H9 (cell line): ENCODE measurements around the gene HMCN1. TPM values are rescaled to one million over a fixed set of nuclear protein-coding genes. Genes with fewer than 3 reads are reported as not detected.

Source experiments
- DNase-seq: peaks from one replicate; pipeline ENCODE4 v3.0.0-alpha.2; 2017
- H2AFZ ChIP-seq: one replicate; pipeline ENCODE4 v1.6.1; 2013; ENCODE audit warnings: mild to moderate bottlenecking, low read length, control low read depth, moderate library complexity
- H2AK5ac ChIP-seq: 2 replicates; pipeline ENCODE4 v1.6.1; 2013; ENCODE audit warnings: low read length, control low read depth, mixed read lengths; ENCODE audit not compliant: insufficient read length
- H2BK120ac ChIP-seq: one replicate; pipeline ENCODE4 v1.6.1; 2013; ENCODE audit warnings: low read depth, mild to moderate bottlenecking, low read length, control low read depth, inconsistent platforms; ENCODE audit not compliant: poor library complexity, severe bottlenecking
- H2BK12ac ChIP-seq: 2 replicates; pipeline ENCODE4 v1.6.1; 2013; ENCODE audit warnings: low read length, control low read depth, mixed read lengths, low read depth; ENCODE audit not compliant: insufficient read length
- H2BK15ac ChIP-seq: 2 replicates; pipeline ENCODE4 v1.6.1; 2013; ENCODE audit warnings: low read depth, low read length, control low read depth
- H2BK20ac ChIP-seq: one replicate; pipeline ENCODE4 v1.6.1; 2013; ENCODE audit warnings: low read depth, mild to moderate bottlenecking, low read length, control low read depth, inconsistent platforms; ENCODE audit not compliant: poor library complexity, severe bottlenecking
- H2BK5ac ChIP-seq: 2 replicates; pipeline ENCODE4 v1.6.1; 2013; ENCODE audit warnings: low read length, control low read depth, mixed read lengths; ENCODE audit not compliant: insufficient read length
- H3K14ac ChIP-seq: 2 replicates; pipeline ENCODE4 v1.6.1; 2013; ENCODE audit warnings: low read length, control low read depth; ENCODE audit not compliant: insufficient read depth
- H3K18ac ChIP-seq: 2 replicates; pipeline ENCODE4 v1.6.1; 2013; ENCODE audit warnings: low read depth, mild to moderate bottlenecking, mixed read lengths, low read length, control low read depth; ENCODE audit not compliant: insufficient read length
- H3K23ac ChIP-seq: 2 replicates; pipeline ENCODE4 v1.6.1; 2013; ENCODE audit warnings: low read length, control low read depth, mixed read lengths, low read depth; ENCODE audit not compliant: insufficient read length
- H3K23me2 ChIP-seq: 2 replicates; pipeline ENCODE4 v1.6.1; 2013; ENCODE audit warnings: low read depth, mild to moderate bottlenecking, mixed read lengths, low read length, control low read depth; ENCODE audit not compliant: insufficient read length, poor library complexity, severe bottlenecking
- H3K27ac ChIP-seq: 2 replicates; pipeline ENCODE4 v1.5.1; 2013; ENCODE audit warnings: low read length, control low read depth, mixed read lengths, low read depth; ENCODE audit not compliant: insufficient read length
- H3K27me3 ChIP-seq: 2 replicates; pipeline ENCODE4 v1.6.1; 2013; ENCODE audit warnings: low read length, control low read depth, inconsistent platforms; ENCODE audit not compliant: insufficient read depth
- H3K4ac ChIP-seq: 2 replicates; pipeline ENCODE4 v1.6.1; 2013; ENCODE audit warnings: low read depth, mild to moderate bottlenecking, control low read depth, inconsistent platforms, low read length, moderate library complexity
- H3K4me1 ChIP-seq: 2 replicates; pipeline ENCODE4 v1.6.1; 2013; ENCODE audit warnings: low read length, control low read depth, inconsistent platforms; ENCODE audit not compliant: insufficient read depth
- H3K4me2 ChIP-seq: 2 replicates; pipeline ENCODE4 v1.6.1; 2013; ENCODE audit warnings: low read length, control low read depth, mixed read lengths; ENCODE audit not compliant: insufficient read length, insufficient read depth
- H3K56ac ChIP-seq: 2 replicates; pipeline ENCODE4 v1.6.1; 2013; ENCODE audit warnings: low read depth, mild to moderate bottlenecking, mixed read lengths, low read length, control low read depth; ENCODE audit not compliant: insufficient read length
- H3K79me1 ChIP-seq: 2 replicates; pipeline ENCODE4 v1.6.1; 2013; ENCODE audit warnings: low read depth, mild to moderate bottlenecking, moderate library complexity, low read length, control low read depth, inconsistent platforms; ENCODE audit not compliant: insufficient read depth, poor library complexity, severe bottlenecking
- H3K79me2 ChIP-seq: 2 replicates; pipeline ENCODE4 v1.6.1; 2013; ENCODE audit warnings: low read length, control low read depth, inconsistent platforms; ENCODE audit not compliant: insufficient read depth
- H3K9ac ChIP-seq: 2 replicates; pipeline ENCODE4 v1.6.1; 2013; ENCODE audit warnings: low read length, control low read depth, mixed read lengths; ENCODE audit not compliant: insufficient read length; ENCODE audit errors: extremely low read depth
- H3K9me3 ChIP-seq: one replicate; pipeline ENCODE4 v1.6.1; 2013; ENCODE audit warnings: low read depth, low read length, inconsistent platforms; ENCODE audit not compliant: control insufficient read depth
- H3T11ph ChIP-seq: one replicate; pipeline ENCODE4 v1.6.1; 2013; ENCODE audit warnings: mild to moderate bottlenecking, low read length, control low read depth, inconsistent platforms
- H4K20me1 ChIP-seq: one replicate; pipeline ENCODE4 v1.6.1; 2013; ENCODE audit not compliant: control insufficient read depth, insufficient read length, insufficient read depth
- H4K5ac ChIP-seq: 2 replicates; pipeline ENCODE4 v1.6.1; 2013; ENCODE audit warnings: low read depth, mild to moderate bottlenecking, mixed read lengths, low read length, control low read depth; ENCODE audit not compliant: insufficient read length
- H4K8ac ChIP-seq: replicated peaks from 2 replicates; pipeline ENCODE4 v1.6.1; 2013; ENCODE audit warnings: low read length, control low read depth, mixed read lengths, low read depth; ENCODE audit not compliant: insufficient read length
- H4K91ac ChIP-seq: 2 replicates; pipeline ENCODE4 v1.6.1; 2013; ENCODE audit warnings: low read depth, mild to moderate bottlenecking, moderate library complexity, mixed read lengths, low read length, control low read depth; ENCODE audit not compliant: insufficient read length
- H3K27ac Mint-ChIP-seq, 3 experiments: 2 replicates in 2 of 3; 3 replicates in 1 of 3; pipeline ENCODE4 v1.8.0; 2020 to 2021; ENCODE audit warnings: mixed read lengths in 3 of 3, mild to moderate bottlenecking in 1 of 3, moderate library complexity in 1 of 3
- H3K27me3 Mint-ChIP-seq: 2 replicates; pipeline ENCODE4 v1.8.0; 2021; ENCODE audit warnings: low read depth, mild to moderate bottlenecking, moderate library complexity, mixed read lengths
- H3K36me3 Mint-ChIP-seq, 3 experiments: 2 replicates in 2 of 3; 3 replicates in 1 of 3; pipeline ENCODE4 v1.8.0; 2020 to 2021; ENCODE audit warnings: low read depth in 3 of 3, mixed read lengths in 3 of 3; ENCODE audit not compliant: insufficient read depth in 1 of 3
- H3K4me1 Mint-ChIP-seq, 2 experiments: 2 replicates each; pipeline ENCODE4 v1.8.0; 2020; ENCODE audit warnings: mixed read lengths in 2 of 2
- H3K4me3 Mint-ChIP-seq, 2 experiments: 2 replicates in 1 of 2; 3 replicates in 1 of 2; pipeline ENCODE4 v1.8.0; 2020 to 2021; ENCODE audit warnings: mild to moderate bottlenecking in 2 of 2, mixed read lengths in 2 of 2, moderate library complexity in 1 of 2
- H3K9me3 Mint-ChIP-seq, 2 experiments: 2 replicates in 1 of 2; 3 replicates in 1 of 2; pipeline ENCODE4 v1.8.0; 2020; ENCODE audit warnings: mild to moderate bottlenecking in 2 of 2, mixed read lengths in 2 of 2, moderate library complexity in 1 of 2
- CTCF ChIP-seq: fragments of 200-600 bp; sonication (generic); conservative IDR thresholded peaks from 3 replicates; pipeline ENCODE4 v1.8.0; 2021; ENCODE audit warnings: antibody characterized with exemption, mild to moderate bottlenecking
- WGBS: extraction: QIAGEN DNeasy Blood & Tissue Kit; methylation state at CpG from one replicate; pipeline ENCODE4 v1.1.7; 2013; ENCODE audit warnings: missing lambda C conversion rate, low lambda C conversion rate, mixed read lengths; ENCODE audit not compliant: insufficient read length; ENCODE audit errors: extremely low coverage; 5-methylcytosine and 5-hydroxymethylcytosine counted together
- total RNA-seq: library from RNA; stranded (reverse); gene quantifications from 2 replicates; pipeline ENCODE4 v1.2.1, GENCODE V29; 2021

HMCN1 gene
- total RNA-seq, 1 experiment from 2014 or later = 3.3 TPM

GRCh38 chr1:186146974-186147373 is 412.8 kb downstream of the HMCN1 start:
- no peak for TF ChIP-seq CTCF
- no CpG with 5 or more reads among the region's 2 CpGs for WGBS
- Mint-ChIP-seq H3K36me3 (peaks cover 0 to 4% (median 2%) of the 10 kb centered on the region in 3 experiments; a peak in 3 of 7 replicates), H3K9me3 (peaks cover 0 to 2% of the 10 kb centered on the region in 2 experiments; a peak in 1 of 5 replicates), H3K27me3 (no peaks in the 10 kb centered on the region), H3K4me1 (no peaks in the 10 kb centered on the region), H3K27ac (no peak overlapping the region), H3K4me3 (no peak overlapping the region)
- Histone ChIP-seq H3K9ac (no peak overlapping the region), H4K5ac (no peak overlapping the region), H3K9me3 (no peaks in the 10 kb centered on the region), H3K23me2 (no peaks in the 10 kb centered on the region), H2AK5ac (no peak overlapping the region), H3K79me1 (no peaks in the 10 kb centered on the region), H3K18ac (no peak overlapping the region), H3K4ac (no peak overlapping the region), H4K8ac (no peak overlapping the region), H3K14ac (no peak overlapping the region), H2BK120ac (no peak overlapping the region), H3K27me3 (no peaks in the 10 kb centered on the region), H3K4me1 (no peaks in the 10 kb centered on the region), H2BK20ac (no peak overlapping the region), H3T11ph (no peak overlapping the region), H2BK15ac (no peak overlapping the region), H3K79me2 (no peaks in the 10 kb centered on the region), H4K20me1 (no peaks in the 10 kb centered on the region), H3K4me2 (no peak overlapping the region), H3K27ac (no peak overlapping the region), H2BK12ac (no peak overlapping the region), H3K23ac (no peak overlapping the region), H3K56ac (no peak overlapping the region), H2BK5ac (no peak overlapping the region), H4K91ac (no peak overlapping the region), H2AFZ (no peak overlapping the region)
- no peak for DNase-seq
